ENCODE results near the gene THBS2.

- TF ChIP-seq CTCF (IDR thresholded peaks at IDR 0.05 in 2 of 3, conservative IDR thresholded peaks at IDR 0.05 in 1 of 3; ENCODE audit: control insufficient read depth in 2 of 3, extremely low read depth in 1 of 3, insufficient read depth in 1 of 3, low read depth in 3 of 3, low read length in 3 of 3) (no peak), CREB1 (IDR thresholded peaks at IDR 0.05; ENCODE audit: low read depth) (no peak), POLR2AphosphoS5 (IDR thresholded peaks at IDR 0.05; ENCODE audit: low read length) (no peak), POLR2A (IDR thresholded peaks at IDR 0.05; ENCODE audit: low read depth, low read length) (no peak), NBN (IDR thresholded peaks at IDR 0.05) (no peak), CEBPZ (IDR thresholded peaks at IDR 0.05; ENCODE audit: low read depth, low read length) (no peak), YY1 (IDR thresholded peaks at IDR 0.05; ENCODE audit: low read depth, low read length) (no peak), HDAC6 (IDR thresholded peaks at IDR 0.05; ENCODE audit: unreplicated experiment) (no peak), JUND (IDR thresholded peaks at IDR 0.05; ENCODE audit: low read depth, low read length) (no peak), RAD21 (IDR thresholded peaks at IDR 0.05; ENCODE audit: insufficient read depth, low read depth, low read length) (no peak), CHD1 (IDR thresholded peaks at IDR 0.05; ENCODE audit: low read depth, low read length) (no peak), NFYA (IDR thresholded peaks at IDR 0.05; ENCODE audit: borderline replicate concordance, low read depth, low read length) (no peak)
These were observed 6.2 kb downstream of the THBS2 start for GRCh38 chr6:169247419-169247818.

All from GM12878 (cell line).